Stimulated activated CD8-positive, alpha-beta memory T cell treated with anti-CD3 and anti-CD28 coated beads, Interleukin-15, amount 100 ng/mL, for 1 hour (primary cell): ENCODE results near the gene FAM180A.
"Not testable (repeated sequence)": the region's sequence is repeated elsewhere in the genome, so short reads cannot be mapped to it uniquely, and the experiment has no call there.

ENCODE experiments used
- DNase-seq: peaks from one replicate; pipeline ENCODE4 v3.0.0-alpha.2; 2020; ENCODE audit warnings: low read depth

FAM180A gene

DNA sequence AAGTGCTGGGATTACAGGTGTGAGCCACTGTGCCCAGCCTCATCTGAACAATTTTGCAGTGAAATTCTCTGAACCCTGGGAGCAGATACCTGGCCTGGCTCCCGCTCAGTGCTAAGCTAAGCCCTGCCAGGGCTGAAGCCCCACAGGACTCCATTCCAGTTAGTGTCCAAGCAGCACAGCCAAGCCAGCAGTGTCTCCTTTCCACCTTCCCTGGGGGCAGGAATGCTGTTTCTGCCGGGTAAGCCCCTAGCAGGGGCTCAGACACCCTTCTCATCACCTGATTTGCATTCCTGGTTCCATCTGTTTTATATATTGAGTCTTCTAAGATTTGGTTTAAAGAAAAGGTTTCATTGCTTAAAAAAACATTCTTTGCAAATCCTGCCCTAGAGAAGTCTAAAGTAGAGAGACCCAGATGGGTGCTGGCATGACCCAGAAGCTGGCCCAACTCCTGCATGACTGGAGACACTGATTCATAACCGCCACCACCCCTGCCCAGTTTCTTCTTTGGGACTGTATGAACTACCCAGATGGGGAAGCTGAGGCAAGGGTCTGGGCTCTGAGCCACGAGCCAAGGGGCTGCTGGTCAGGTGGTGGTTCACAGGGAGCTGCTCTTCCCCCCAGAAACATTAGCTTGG is 34.7 kb downstream of the FAM180A start:
- DNase-seq, result no peak

DNA sequence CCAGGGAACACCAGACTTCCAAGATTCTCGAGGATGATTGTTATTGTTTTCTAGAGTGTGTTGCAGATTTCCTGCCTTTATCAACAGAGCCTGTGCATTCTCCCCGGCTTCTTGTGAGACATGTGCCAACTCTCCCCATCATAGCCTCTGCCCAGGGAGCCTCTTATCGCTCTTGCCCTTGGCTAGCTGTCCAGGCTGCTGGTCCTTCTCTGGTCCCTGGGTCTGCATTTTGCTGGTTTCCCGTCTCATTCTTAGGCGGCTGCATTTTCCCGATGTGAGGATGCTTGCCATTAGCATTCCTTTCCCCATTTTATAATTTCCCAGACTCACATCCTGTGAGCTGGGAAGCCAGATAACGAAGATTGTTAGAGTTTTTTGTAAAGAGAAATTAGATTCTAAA is 35.8 kb downstream of the FAM180A start:
- no peak for DNase-seq

DNA sequence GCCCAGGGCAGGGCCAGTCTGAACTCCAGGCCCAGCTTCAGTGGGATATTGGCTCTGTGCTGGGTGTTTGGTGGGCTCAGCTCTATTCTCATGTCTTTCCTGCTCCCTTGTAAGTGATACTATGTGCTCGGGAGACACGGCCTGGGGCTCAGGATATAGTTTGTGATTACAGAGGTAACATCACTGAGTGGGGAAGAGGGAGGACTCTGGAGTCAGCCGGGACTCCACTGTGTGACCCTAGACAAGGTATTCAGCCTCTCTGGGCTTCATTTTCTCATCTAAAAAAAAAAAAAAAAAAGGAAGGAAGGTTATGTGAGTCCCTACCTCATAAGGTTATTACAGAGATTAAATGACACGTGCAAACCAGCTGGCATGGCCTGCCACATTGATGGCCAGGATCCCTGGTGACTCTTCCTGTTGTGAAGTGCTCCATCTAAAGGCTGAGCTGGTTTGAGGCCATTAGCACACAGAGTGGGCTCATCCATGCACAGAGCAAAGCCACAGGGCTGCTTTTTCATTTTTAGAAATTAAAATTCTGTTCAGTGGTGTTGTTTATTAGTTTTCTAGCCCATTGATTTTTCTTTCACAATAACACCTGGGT is 36.3 kb downstream of the FAM180A start:
- no peak for DNase-seq

DNA sequence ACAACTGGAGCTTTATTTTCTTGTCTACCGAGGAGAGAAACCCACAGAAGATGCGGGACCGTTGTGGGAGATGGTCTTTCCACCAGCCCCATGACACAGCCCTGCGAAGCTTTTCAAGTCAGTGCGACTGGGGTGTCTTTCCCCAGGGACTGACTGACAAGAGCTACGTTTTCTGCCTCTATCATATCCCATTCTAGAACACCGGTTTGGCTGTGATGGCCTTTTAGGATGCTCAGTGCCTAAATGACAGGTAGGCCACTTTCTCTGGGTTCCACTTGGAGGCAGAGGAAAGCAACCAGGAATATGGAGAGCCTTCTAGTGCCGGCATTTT is 37.5 kb downstream of the FAM180A start:
- DNase-seq, result no peak

DNA sequence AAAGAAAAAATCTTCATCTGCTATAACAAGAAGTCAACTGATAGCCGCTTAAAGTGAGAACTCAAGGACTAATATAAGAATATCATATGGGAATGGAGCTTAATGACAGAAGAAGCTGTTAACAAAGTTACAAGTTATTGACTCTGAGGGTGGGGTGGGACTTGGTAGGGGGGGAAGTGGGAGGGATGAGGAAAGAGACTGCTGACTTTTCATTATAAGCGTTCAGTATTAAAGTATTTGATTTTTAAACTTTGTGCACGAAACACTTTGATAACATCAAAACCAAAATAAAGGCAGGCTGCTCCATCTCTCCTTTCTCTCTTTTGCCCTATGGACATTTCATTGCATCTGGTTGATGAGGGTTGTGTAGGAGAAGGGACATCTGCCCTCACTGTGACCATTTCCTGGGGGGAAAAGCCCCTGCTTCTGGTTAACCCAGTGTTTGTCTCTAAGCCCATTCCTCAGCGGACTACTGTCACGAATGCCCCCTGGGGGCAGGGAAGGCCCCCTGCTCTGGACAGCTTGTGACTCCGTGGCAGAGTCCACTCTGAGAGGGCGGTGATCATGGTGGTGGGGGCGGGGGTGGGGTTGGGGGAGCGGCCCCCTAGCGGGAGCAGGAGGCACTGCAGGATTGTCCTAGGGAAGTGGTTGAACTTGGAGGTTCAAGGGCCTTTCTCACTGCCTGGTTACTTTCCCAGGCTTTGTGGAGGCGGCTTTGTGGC is 38.0 kb downstream of the FAM180A start:
- no peak for DNase-seq

DNA sequence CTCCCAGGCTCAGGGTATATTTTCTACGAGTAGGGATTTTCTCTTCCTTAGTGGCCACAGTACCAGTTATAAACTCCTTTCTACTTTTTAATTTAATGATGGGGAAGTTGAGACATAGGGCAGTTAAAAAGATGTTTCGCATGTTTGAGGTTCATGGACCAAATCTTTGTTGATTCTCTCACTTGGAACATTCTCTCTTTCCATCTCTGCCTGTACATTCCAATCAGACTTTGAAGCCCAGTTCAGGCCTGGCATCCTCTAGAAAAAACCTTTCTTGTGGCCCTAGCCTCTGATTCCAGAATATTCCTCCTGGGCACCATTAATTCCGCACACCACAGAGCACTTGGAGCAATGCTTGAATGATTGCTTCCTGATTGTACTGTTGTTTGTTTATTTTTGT is 39.1 kb downstream of the FAM180A start:
- DNase-seq, result no peak

DNA sequence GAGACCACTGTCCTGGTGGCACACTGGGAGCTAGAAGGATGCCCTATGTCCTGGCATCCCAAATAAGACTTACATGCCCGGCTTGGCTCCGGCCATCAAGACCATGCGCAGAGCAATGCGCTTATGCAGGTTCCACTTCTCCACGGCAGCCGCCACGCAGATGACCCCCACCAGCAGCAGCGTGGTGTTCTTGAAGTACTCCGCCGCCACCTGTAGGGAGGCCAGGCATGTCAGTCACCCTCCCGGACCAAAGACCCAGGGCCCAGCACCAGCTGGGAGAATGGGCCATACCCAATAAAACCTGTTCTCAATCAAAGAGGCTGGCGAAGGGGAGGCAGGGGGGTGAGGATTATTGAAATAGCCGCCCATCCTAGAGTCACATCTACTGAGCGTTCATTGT is 40.6 kb downstream of the FAM180A start:
- DNase-seq, result no peak

DNA sequence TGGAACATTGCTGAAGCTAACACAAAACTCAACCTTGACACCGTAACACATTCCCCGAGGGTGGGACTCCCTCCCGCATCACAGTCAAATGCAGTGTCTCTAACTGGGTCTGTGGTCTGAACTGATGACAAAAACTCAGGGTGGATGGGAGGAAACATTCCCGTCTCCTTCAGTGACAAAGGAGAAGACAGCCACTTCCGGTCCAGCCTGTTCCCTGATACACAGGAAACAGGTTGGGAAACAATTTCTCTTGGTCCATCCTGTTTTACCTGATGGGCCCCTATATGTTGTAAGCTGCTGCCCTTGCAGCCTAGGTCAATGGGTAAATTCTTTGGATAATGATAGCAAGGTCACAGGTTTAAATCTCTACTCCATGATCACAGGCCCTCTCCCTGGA is 41.0 kb downstream of the FAM180A start:
- no peak for DNase-seq

DNA sequence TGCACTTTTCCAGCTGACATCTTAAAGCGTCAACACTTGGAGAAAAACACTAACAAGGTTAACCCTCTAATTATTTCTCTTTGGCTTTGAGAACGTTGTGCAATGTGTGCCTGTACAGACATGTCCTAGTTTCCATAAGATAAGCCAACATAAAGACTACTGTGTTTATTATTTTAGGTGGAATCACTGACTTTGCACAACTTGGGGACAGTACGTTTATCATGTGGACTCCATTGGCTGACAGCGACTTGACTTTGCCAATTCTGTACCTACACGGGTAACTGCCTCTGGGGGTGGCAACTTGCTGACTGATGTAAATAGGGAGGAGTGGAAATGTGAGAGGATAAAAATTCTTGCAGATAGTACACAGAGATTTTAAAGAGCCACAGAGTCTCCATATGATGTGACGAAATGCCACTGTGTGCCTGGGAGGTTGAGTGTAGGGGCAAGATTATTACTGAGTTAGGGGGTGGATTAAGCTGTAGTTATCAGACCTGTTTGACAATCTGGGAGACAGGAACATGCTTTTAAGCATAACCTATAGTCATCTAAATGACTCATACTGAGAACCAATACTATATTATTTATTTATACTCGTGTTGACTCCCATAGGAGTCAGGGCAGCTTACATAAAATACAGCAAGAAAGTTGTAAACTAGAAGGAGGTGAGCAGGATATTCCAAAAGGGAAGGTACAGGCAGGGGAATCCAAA is 41.6 kb downstream of the FAM180A start:
- DNase-seq, result no peak

DNA sequence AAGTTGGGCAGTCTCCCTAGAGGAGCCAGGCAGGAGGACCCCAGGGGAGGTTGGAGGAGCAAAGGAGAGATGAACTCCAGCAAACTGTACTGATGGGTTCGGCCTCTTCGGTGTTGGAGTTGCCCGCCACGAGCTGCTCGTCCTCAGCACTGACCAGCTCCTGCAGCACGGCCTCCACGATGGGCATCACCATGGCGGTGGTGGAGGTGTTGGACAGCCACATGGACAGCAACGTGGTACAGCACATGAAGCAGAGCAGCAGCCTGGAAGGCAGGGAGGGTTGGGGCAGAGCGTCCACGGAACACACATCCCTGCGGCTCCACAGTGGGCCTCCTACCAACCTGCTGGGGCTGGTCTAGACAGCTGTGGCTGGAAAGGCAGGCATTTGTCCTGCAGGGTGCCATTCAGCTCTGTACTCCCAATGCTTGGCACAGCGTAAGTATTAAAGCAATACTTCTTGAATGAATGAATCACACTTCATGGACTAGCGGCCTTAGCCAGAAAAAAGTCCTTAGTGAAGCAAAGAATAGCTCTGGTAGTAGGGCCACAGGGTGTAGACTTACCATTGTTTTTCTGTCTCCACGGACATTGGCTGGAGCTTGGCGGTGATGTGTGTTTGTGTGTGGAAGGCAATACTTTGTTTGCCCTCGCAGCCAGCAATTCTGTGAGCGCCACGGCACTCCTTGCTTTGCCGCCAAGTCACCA is 42.4 kb downstream of the FAM180A start:
- no peak for DNase-seq

DNA sequence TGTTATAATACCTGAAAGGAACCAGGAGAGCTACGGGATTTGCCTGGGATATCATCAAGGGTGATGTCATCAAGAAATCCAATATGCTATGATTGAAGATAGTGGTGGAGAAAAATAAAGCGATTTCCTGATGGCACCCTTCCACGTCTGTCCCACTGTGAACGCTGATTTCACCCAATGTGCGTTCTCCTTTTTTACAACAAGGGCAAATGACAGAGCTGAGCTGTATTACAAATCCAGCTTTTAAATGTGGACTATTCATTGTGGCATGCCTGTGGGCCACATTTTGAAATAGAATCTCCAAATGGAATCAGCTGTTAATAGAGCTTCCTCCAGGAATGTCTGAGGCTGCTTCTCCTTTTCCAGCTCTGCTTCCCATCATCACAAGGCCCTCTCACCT is 43.9 kb downstream of the FAM180A start:
- DNase-seq, result no peak

DNA sequence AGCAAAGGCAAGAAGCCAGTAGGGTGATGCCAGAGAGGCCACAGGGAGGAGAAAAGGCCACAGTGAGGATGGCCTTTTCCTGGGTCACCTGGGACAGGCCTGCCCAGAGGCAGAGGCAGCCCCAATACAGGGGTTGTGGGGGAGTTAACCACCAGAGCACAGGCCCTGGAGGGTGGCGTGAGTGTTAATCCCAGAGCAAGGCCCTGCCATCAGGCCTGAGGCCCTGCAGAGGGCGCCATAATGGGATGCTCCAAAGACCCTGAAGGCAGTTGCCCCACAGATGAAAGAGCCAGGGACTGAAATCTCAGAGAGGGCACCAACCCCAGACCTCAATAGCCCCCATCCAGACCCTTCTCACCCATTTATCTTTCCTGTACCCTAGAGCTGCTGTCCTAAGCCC is 44.5 kb downstream of the FAM180A start:
- no peak for DNase-seq

DNA sequence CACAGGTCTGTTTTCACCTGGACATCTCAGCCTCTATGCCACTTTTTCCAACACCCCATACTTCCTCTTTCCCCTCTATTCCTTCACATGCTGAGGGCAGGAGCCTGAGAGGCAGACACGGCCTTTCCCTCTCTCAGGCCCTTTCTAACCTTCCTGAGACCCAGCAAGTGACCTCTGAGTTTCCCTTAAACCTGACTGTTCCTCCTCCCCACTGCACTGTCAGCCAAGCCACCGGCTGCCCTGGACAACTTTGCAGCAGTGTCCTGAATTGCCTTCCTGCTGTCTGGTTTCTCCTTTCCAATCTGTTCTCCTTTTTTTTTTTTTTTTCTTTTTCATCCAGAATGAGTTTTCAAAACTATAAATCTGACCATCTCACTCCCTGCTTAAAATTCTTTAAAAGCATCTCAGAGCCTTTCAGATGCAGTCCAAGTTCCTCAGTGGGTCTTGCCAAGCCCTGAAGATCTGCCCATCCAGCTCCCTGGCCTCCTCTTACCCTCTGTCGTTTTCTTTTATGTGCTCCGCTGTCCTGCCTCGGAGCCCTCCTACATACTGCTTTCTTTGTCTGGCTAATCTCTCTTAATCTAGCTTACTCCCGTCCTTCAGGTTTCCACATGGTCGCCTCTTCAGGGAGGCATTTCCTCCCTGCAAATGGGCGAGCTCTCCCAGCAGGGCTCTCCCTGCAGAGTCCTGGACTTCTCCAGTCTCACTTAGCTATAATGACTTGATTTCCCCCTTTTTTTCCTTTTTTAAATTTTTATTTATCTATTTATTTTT is 51.1 kb downstream of the FAM180A start:
- DNase-seq, result no peak

DNA sequence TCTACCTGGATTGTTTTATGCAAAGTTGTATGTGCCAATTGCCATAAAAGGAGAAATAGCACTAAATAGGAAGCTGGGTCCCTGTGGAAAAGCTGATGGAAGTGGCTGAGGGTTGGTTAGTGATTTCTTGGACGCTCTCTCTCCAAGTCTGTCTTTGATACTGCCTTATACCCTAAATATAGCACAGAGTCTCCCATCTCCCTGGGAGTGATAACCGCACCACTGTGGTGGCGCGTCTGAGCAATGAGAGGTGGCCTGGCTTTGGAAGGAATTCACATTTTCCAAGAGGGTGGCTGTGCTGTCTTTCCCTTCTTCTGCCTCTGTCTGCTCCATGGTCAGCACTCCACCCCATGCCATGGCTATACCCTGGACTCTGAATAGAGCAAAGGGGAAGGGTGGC is 55.1 kb downstream of the FAM180A start:
- DNase-seq, result no peak

DNA sequence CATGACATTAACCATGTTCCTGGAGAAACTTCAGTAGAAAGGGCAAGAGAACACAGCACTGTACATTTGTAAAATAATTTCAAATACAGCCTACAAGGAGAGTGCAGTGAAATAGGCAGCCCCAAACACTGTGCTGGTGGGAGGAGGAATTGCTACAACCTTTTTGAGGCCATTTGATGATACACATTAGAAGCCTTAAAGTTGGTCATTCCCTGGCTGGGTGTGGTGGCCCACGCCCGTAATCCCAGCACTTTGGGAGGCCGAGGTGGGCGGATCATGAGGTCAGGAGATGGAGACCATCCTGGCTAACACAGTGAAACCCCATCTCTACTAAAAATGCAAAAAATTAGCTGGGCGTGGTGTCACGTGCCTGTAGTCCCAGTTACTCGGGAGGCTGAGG is 56.0 kb downstream of the FAM180A start:
- not testable (repeated sequence) for DNase-seq

DNA sequence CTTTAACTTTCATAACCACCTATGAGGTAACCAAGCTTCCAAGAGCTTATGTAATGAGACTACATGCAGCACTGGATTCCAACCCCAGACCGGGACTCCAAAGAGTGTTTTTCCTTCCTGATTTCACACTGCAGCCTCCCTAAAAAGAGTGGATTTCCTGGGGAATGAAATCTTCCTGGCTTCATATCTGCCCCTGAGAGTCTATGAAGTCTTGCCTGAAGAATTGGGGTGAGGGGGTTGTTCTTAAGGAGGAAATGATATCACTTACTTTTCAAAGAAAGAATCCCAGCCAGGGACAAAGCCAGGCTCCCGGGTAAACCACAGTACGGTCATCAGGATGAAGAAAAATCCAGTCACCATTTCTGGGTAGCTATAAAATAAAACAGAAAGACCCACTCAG is 56.6 kb downstream of the FAM180A start:
- DNase-seq, result no peak

DNA sequence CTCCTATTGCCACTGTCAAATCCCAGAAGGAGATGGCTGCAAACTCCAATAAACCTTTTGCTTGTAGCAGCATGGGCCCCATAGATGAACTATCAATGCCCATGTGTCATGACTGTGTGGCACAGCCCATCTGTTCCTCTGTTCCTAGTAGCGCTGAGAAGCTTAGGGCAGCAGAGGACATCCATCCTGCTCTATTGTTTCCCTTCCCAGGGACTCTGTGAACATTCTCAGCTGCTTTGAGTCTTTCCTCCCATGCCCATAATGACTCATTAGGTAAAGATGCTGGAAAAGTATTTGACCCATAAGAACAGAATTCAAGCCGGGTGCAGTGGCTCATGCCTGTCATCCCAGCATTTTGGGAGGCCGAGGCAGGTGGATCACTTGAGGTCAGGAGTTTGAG is 58.0 kb downstream of the FAM180A start:
- DNase-seq, result no peak

DNA sequence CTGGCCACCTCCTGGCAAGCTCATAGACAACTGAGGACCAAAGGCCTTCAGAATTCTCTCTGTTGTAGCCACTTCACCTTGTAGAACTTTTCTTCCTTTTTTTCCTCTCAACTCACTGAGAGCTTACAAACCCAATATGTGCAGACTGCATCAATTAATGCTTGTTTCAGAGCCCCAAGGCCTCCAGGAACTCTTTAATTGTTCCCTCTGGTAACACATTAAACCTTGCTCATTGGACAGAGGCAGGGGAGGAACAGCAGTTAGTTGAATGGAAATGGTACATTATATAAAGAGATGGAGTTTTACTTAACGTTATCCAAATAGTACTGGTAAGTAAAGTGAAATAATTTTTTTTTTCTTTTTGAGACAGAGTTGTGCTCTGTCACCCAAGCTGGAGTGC is 61.1 kb downstream of the FAM180A start:
- DNase-seq, result no peak

DNA sequence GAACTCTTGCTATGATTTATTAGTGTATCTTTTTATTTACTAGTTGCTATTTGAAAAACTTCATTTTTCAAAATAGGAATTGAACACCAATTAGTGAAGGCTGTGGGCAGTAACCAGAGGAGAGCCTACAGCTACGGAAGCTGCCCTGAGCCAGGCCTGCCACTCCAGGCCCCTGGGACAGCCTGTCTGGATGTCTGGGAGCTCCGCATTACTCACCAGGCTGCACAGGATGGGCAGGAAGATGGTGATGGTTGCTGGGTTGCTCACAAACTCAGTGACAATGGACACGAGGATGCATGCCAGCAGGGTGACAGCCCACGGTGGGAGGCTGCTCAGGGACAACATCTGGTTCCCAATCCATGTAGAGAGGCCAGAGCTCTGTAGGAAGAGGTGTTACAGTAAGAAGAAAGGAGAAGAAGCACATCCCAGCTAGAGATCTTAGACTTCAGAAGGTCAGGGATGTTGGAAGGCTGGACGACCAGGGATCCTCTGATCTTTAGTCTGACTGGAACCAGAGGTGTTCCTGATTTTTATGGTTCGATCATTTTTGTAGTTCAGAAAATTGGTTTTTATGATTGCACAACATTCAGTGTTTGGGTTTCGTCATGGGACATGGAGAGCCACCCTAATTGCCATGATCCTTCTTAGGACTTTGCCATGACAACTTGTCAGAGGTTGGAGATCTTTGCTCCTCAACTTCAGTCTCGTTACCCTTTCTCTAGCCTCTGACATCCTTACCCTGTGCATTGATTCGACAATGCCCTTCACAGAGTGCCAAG is 63.1 kb downstream of the FAM180A start:
- DNase-seq, result no peak

DNA sequence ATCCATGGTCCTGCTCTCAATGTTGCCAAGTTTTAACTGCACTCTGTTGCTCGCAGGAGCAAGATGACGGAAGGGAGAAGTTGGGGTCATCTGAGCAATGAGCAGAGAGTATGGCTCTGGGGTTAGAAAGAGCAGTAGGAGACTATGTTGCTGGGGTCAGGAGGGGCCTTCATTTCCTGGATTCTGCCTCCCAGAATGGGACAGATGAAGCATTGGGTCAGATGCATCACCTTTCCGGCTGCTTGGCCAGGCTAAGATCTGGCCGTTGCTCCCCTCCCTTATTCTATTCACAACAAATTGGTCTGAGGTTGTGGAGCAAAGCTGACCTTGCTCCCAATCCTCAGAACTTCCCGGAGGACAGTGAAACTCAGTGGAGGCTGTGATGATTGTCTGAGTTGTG is 63.9 kb downstream of the FAM180A start:
- no peak for DNase-seq

DNA sequence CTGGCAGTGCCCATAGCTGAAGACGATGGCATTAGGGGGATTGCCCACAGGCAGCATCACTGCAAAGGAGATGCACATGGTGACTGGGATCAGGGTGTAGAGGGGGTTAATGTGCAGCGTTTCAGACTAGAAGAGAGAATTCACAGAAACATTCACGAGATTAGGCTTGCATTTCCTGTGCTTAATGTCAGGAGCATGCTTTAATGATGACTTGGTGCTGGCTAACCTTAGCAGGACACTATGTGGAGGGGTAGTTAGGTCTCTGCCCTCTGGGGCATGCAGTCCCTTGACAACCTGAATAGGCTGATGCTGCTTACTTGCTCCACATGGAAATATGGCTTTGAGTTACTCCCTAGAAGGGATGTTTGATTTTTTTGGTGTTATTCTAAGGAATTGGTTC is 64.5 kb downstream of the FAM180A start:
- DNase-seq, result no peak
